Right hindlimb (tissue), 1 donor: ENCODE data around the gene ATXN10.
A peak's percentile ranks its signal among the peaks of the same experiment; 100 is the strongest.
"Not testable (repeated sequence)": the region's sequence is repeated elsewhere in the genome, so short reads cannot be mapped to it uniquely, and the experiment has no call there.

Source experiments
- DNase-seq: peaks from one replicate; pipeline ENCODE4 v3.0.0-alpha.2; 2018

Gene ATXN10

DNA sequence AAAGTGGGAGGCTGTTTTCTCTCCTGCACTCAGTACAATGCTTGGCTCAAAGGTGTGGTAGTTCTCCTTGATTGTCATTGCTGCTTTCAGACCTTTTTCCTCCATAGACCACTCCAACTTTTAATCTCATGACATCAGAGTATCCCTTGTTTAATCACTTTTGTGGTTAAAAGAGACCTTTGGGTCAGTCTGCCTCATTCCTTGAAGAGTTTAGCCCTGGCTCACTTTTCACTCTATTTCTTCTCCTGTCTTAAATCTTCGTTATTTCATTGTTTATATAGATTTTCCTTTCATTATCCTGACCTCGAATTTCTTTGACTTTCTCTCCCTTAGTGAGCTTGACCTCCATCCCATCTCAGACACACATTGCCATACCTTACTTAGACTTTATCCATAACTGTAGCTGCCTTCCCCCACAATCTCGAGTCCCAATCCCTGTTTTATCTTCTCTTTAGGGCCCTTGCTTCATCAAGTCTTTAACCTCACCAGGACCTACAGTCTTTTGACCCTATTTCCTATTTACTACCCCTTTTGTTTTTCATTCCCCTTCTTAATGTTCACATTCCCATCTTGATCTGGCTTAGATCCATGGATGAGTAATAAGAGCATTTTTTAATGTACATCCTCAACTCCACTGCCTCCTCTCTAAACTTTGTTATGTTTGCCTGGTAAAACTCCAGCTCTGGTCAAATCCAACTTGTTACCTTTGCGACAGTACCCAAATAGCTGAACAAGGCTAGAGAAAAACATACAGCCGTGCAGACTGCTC lies 9.5 kb downstream of the ATXN10 start:
- DNase-seq: no peak

DNA sequence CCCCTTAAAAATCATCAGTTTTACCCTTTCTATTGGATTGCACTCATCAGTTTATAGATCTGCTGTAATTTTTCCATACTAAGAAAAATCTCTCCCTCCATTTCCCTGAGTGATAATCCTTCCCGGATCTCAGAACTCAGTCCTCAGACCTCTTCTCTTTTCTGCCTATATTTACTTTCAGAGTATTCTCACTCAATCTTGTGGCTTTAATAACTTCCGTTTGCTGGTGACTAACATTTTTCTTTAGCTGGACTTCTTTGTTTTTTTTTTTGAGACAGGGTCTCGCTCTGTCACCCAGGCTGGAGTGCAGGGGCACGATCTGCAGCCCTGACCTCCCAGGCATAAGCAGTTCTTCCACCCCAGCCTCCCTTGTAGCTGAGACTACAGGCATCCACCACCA lies 10.4 kb downstream of the ATXN10 start:
- DNase-seq: no peak

DNA sequence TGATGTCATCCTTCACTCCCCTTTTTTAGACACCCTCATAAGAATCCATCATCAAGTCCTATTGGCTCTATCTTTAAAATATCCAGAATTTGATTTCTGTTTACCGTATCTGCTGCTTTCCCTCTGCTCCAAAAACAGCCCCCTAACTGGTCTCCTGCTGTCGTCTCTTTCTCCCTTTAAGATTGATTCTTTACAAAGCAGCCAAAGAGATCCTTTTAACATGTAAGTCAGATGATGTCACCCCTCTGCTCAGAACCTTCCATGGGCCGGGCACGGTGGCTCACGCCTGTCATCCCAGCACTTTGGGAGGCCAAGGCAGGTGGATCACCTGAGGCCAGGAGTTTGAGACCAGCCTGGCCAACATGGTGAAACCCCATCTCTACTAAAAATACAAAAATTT lies 11.1 kb downstream of the ATXN10 start:
- not testable (repeated sequence) for DNase-seq

GRCh38 chr22:45683248-45683647 lies 11.6 kb downstream of the ATXN10 start:
- no peak for DNase-seq

- no peak for DNase-seq
Observed at GRCh38 chr22:45683680-45684079, 12.0 kb downstream of the ATXN10 start.

- no peak for DNase-seq
Observed at GRCh38 chr22:45684169-45684568, 12.5 kb downstream of the ATXN10 start.

DNA sequence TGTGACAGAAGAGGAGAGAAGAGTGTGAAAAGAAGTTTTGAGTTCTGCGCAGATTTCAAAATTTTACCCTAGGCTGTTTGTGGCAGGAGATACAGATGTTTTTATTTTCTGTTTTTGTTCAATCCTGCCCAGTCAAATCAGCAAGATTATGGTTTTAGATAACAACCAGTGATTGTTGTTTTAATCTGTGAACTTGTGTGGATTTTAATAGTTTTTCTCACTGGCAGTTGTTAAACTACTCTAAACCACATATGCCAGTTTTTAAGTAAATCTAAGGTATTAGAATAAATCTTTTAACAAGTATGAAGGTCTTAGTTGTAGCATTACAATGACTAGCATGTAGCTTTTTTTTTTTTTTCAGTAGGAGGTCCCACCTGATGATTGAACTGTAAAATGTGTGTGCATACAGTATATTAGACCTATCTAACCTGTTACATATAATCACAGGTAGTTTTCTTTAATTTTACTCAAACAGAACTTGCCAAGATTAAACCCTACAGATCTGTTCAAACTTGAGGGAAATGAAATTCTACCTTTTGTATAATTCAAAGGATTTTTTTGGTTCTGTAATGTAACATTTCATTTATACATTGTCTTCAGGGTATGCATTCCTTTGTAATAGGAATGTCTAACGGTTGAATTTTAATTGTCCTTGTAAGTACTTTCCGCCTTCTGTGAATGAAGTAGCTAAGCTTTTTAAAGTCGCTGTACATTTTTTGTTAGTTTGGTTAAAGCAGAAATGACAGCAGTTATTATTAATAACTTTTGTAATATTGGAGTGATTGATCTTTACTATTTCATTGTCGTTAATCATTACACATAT lies 13.3 kb downstream of the ATXN10 start:
- DNase-seq: no peak

GRCh38 chr22:45686004-45686403 lies 14.4 kb downstream of the ATXN10 start:
- DNase-seq: no peak

DNA sequence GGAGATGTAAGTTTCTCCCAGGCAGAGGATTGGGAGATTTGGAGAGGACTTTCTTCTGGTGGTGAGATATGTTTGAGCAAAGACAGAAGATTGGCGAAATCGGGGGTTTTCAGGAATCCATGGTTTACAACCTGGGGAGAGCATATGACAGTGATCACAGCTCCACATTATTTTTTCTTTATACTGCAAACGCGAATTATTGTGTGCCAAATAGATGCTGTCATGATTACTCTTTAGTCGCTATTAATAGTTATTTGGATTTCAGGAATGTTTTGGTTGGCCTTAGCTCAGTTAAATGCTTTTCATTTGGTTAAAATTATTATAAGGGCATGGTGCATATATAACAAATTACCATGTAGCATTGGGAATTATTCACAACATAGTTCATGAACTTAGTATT lies 15.2 kb downstream of the ATXN10 start:
- no peak for DNase-seq

DNA sequence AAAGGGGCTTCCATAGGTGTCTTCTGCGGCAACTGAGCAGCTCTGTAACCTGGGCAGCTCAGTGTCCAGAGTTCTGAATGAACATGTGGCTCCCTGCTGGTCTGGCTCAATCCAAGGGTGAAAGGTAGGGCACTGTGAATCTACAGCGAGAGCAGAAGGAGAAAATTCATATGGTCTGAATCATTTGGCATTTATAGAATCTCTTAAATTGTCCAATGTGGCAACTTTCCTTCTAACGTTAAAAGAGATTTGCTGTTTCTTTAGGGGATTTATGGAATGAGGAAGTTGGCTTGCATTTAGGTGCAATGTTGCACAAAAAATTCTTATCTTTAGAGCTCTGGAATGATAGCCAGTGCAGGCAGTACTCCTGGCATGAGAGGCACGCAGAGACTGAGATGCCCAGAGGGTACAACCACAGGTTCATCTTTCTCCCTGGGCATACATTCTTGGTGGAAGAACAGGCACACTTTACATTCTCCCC lies 17.0 kb downstream of the ATXN10 start:
- no peak for DNase-seq

DNA sequence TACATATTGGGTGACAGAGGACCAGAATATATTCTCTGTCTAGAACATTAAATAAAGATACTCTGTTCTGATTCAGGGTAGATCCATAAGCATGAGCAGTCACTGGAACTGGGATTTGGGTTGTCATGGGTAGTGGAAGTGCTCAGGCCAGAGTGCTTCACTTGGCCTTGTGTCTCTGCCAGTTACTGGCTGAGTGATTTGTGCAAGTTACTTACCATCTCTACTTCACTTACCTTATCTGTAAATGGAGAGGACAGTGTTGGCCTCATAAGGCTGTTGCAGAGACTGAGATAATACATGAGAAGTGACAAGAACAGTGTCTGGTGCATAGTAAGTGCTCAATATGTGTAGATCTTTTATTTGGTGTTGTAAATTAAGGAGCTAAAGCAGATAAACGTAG lies 17.6 kb downstream of the ATXN10 start:
- no peak for DNase-seq

DNA sequence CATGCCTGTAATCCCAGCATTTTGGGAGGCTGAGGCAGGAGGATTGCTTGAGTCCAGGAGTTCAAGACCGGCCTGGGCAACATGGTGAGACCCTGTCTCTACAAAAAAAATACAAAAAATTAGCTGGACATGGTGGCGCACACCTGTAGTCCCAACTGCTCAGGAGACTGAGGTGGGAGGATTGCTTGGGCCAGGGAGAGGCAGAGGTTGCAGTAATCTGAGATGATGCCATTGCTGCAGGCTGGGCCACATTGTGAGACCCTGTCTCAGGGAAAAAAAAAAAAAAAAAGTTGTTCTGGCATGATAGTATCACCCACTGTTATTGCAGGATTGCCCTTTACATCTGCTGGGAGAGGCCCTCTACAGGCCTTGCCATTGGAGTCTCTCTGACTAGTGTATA lies 18.4 kb downstream of the ATXN10 start:
- no peak for DNase-seq

GRCh38 chr22:45692549-45692948 lies 20.9 kb downstream of the ATXN10 start:
- DNase-seq: no peak

GRCh38 chr22:45693835-45694234 lies 22.2 kb downstream of the ATXN10 start:
- no peak for DNase-seq

DNA sequence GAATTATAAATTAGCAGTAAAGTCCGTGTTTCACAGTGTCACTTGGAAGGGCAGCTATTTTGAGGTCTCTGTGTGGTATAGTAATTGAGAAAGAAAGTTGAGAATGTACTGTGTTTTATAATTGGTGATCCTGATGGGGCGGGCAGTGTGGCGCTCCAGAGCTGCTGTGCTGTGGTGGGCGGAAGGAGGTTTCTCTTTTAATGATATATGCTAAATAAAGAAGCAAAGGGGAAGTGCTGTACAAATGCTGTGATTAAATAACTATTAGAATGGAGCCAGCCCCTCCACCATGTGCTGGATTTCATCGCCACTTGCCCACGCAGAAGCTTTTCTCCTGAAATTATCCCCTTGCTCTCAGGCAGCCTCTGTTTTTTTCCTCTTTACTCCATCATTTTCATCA lies 24.6 kb downstream of the ATXN10 start:
- no peak for DNase-seq

GRCh38 chr22:45698094-45698493 lies 26.5 kb downstream of the ATXN10 start:
- DNase-seq: no peak

DNA sequence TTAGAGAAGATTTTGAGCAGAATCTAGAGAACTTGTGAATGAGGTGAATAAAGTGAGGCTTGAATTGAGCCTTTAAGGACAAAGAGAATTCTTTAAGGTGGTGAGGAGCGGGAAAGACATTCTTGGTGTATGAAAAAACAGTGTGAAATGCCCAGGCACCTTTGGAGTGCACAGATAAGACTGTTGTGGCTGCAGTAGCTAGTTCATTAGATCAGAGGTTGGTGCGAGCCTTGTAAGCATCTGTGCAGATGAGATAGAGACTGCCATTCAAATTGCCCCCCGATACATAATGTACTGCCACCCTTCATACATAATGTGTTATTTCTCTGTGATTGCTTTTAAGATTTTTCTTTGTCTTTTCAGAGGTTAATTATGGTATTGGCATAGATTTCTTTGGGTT lies 31.3 kb downstream of the ATXN10 start:
- no peak for DNase-seq

- no peak for DNase-seq
Observed at GRCh38 chr22:45703758-45704157, 32.1 kb downstream of the ATXN10 start.

GRCh38 chr22:45704648-45705047 lies 33.0 kb downstream of the ATXN10 start:
- no peak for DNase-seq

DNA sequence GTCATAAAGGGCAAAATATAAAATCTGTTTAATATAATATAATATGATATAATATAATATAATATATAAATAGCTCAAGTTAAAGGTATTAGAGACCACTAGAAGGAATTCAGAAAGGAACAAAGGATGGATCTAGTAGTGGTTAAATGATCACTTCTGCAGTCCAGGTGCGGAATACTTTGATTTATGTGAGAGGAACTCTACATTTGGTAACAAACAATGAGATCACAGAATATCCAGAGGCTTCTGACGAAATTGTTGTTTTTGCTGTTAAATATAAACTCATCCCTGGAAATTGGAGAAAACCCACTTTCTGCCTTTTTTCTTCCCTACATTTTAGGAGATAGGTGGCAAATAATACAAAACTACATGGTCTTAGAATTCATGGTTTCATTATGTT lies 36.0 kb downstream of the ATXN10 start:
- DNase-seq: no peak

- no peak for DNase-seq
Observed at GRCh38 chr22:45708145-45708544, 36.5 kb downstream of the ATXN10 start.

GRCh38 chr22:45709060-45709739 lies 37.6 kb downstream of the ATXN10 start:
- DNase-seq: peak; percentile 30

GRCh38 chr22:45709866-45710265 lies 38.2 kb downstream of the ATXN10 start:
- no peak for DNase-seq

DNA sequence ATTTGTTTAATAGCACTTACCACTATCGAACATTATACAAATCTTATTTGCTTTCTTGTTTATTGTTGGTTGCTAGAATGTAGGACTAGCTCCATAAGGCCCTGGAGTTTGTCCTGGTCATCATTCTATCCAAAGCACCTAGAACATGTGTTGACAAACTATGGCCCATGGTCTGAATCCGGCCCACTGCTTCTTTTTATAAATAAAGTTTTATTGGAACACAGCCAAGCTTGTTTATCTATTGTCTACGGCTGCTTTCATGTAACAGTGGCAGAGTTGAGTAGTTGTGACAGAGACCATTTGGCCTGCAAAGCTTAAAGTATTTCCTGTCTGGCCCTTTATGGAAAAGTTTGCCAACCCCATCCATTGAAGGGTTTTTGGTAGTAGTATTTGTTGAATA lies 38.8 kb downstream of the ATXN10 start:
- no peak for DNase-seq
